ENCODE data around the gene ANXA3. TPM values are rescaled to one million over a fixed set of nuclear protein-coding genes. Genes with fewer than 3 reads are reported as not detected.
A peak's percentile ranks its signal among the peaks of the same experiment; 100 is the strongest.

Gene ANXA3
- total RNA-seq, 4 donors from 2014 or later, result 22.3 to 253 (median 150) TPM

DNA sequence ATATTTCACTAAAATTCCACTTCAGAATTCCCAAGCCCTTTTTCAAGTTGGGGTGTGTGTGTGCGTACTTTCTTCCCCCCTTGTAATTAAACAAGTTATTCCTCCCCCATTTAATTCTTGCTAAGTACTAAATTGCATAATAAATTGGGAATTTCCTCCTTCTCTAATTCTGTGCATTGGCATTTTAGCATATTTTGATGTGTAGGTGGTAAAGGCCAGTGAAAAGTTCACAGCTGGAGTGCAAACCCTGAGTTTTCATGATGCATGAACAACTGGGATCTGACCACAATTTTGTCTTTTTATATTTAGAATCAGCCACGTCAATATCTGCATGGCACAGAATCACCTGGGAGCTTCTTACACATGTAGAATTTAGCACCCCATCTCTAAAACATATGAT, 18.5 kb downstream of the ANXA3 start:
- no peaks in the 10 kb centered on the region for H3K9me3 ChIP-seq
- WGBS, 2 donors (ENCODE audit: low coverage in 1 of 2), result 75 to 79% methylated on average over 2 of the region's 2 CpGs
- ATAC-seq, result no peak
- peaks cover 0 to 20% of the 10 kb centered on the region in 2 donors for H3K36me3 ChIP-seq
- TF ChIP-seq EP300 (IDR thresholded peaks at IDR 0.05) (no peak), POLR2AphosphoS5 (IDR thresholded peaks at IDR 0.05) (no peak), POLR2A (IDR thresholded peaks at IDR 0.05) (no peak)
- TF ChIP-seq, protein P1, sequence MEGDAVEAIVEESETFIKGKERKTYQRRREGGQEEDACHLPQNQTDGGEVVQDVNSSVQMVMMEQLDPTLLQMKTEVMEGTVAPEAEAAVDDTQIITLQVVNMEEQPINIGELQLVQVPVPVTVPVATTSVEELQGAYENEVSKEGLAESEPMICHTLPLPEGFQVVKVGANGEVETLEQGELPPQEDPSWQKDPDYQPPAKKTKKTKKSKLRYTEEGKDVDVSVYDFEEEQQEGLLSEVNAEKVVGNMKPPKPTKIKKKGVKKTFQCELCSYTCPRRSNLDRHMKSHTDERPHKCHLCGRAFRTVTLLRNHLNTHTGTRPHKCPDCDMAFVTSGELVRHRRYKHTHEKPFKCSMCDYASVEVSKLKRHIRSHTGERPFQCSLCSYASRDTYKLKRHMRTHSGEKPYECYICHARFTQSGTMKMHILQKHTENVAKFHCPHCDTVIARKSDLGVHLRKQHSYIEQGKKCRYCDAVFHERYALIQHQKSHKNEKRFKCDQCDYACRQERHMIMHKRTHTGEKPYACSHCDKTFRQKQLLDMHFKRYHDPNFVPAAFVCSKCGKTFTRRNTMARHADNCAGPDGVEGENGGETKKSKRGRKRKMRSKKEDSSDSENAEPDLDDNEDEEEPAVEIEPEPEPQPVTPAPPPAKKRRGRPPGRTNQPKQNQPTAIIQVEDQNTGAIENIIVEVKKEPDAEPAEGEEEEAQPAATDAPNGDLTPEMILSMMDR (IDR thresholded peaks at IDR 0.05), result no peak
- H3K27ac ChIP-seq, result peak overlapping the region in 1 of 4 donors; percentile 65
- no peak overlapping the region for H3K4me3 ChIP-seq
- H3K4me1 ChIP-seq, result peaks cover 0 to 57% (median 23%) of the 10 kb centered on the region in 3 donors
- H3K27me3 ChIP-seq, result no peaks in the 10 kb centered on the region

DNA sequence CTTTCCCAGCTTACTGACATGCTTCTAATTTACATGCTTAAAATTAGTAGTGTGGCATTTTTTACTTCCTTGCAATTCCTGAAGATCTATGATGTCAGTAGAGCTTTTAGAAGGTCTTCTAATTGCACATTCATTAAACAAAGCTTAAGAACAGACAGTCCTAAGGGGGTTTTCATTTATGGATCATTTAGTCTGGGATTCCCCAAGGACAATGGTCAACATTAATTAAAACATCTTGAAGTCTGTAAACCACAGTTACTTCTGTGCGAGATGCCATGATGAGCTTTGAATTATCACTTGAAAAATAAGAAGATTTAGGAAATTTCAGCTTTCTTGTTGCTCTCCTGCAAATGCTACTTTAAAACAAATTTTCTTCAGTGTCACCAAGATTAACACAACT, 20.2 kb downstream of the ANXA3 start:
- WGBS, 2 donors (ENCODE audit: low coverage in 1 of 2), result 100% methylated on average over 1 of the region's 1 CpG
- no peak overlapping the region for H3K27ac ChIP-seq
- H3K36me3 ChIP-seq, result peaks cover 0 to 24% of the 10 kb centered on the region in 2 donors
- no peaks in the 10 kb centered on the region for H3K9me3 ChIP-seq
- no peaks in the 10 kb centered on the region for H3K27me3 ChIP-seq
- H3K4me3 ChIP-seq, result no peak overlapping the region
- no peak for ATAC-seq
- peaks cover 0 to 42% (median 14%) of the 10 kb centered on the region in 3 donors for H3K4me1 ChIP-seq
- TF ChIP-seq EP300 (IDR thresholded peaks at IDR 0.05), result no peak
- no peak for TF ChIP-seq POLR2A (IDR thresholded peaks at IDR 0.05)
- TF ChIP-seq, protein P1 (IDR thresholded peaks at IDR 0.05), result no peak
- no peak for TF ChIP-seq POLR2AphosphoS5 (IDR thresholded peaks at IDR 0.05)

DNA sequence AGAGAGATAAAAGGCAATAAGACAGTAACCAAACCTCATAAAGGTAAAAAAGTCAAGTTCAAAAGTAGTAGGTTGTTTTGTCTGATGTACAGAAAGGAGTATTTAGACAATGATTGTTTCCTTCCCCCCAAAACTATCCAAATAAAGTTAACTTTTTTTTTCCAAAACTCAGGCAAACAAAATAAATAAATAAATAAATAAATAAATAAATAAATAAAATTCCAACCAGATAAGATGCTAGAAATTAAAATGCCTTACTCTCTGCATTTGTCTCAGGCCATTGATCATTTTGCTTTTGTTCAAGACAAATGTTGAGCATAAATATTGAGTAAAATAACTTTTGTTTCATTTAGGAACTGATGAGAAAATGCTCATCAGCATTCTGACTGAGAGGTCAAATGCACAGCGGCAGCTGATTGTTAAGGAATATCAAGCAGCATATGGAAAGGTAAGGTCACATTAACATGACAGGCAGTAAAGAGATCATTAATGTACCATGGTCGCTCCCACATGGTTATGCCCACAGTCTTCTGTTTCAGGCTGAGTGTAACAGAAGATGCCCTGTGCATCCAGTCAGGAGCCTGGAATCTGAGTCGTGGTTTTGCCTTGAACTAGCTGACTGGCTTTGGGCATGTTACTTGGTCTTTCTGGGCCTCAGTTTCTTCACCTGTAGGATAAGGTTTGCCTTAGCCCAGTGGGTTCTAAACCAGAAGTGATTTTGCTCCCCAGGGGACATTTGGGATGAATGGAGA, 27.3 kb downstream of the ANXA3 start:
- ATAC-seq, result no peak

DNA sequence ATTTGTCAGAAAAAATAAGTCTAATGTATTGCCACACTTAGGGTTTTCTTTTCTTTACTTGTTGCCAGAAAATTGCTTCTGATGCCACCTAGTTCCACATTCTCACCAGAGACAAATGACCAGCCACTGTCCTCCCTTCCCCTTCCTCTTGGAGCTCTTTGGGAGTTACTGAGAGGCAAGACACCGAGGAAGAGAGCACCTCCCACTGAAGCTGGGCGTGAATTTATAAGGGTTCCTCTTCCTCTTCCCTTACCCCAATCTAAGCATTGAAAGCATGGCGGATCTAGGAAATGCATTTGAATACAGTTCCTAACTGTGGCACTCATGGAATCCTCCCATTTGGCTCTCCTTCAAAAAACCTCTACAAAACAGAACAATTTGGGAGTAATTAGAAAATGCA, 30.0 kb downstream of the ANXA3 start:
- Histone ChIP-seq H3K36me3 (peaks cover 0 to 74% of the 10 kb centered on the region in 2 donors), H3K27me3 (no peaks in the 10 kb centered on the region), H3K9me3 (no peaks in the 10 kb centered on the region), H3K4me3 (no peak overlapping the region), H3K27ac (no peak overlapping the region), H3K4me1 (no peaks in the 10 kb centered on the region)
- 60 to 89% methylated on average over 1 to 3 of the region's 3 CpGs for WGBS, 2 donors (ENCODE audit: low coverage in 1 of 2)
- TF ChIP-seq EP300 (IDR thresholded peaks at IDR 0.05), result no peak
- TF ChIP-seq, protein P1 (IDR thresholded peaks at IDR 0.05), result no peak
- no peak for TF ChIP-seq POLR2A (IDR thresholded peaks at IDR 0.05)
- no peak for TF ChIP-seq POLR2AphosphoS5 (IDR thresholded peaks at IDR 0.05)
- ATAC-seq, result no peak

More for the DNA sequence above, 27.3 kb downstream of the ANXA3 start:
- Histone ChIP-seq H3K27ac (no peak overlapping the region), H3K27me3 (no peaks in the 10 kb centered on the region), H3K4me1 (no peaks in the 10 kb centered on the region), H3K4me3 (no peak overlapping the region), H3K9me3 (no peaks in the 10 kb centered on the region), H3K36me3 (peaks cover 0 to 63% of the 10 kb centered on the region in 2 donors)
- TF ChIP-seq POLR2A (IDR thresholded peaks at IDR 0.05) (no peak), EP300 (IDR thresholded peaks at IDR 0.05) (no peak), POLR2AphosphoS5 (IDR thresholded peaks at IDR 0.05) (no peak)
- TF ChIP-seq, protein P1 (IDR thresholded peaks at IDR 0.05), result no peak
- WGBS, 2 donors (ENCODE audit: low coverage in 1 of 2), result 86 to 100% methylated on average over 3 of the region's 3 CpGs

All from gastroesophageal sphincter (tissue), 4 donors.